ENCODE results near the gene CALM1.

Gene CALM1

GRCh38 chr14:90397425-90398314 lies 841 bp downstream of the CALM1 start:
- DNase-seq (ENCODE audit: low read depth) = no peak
- TF ChIP-seq, protein P1, sequence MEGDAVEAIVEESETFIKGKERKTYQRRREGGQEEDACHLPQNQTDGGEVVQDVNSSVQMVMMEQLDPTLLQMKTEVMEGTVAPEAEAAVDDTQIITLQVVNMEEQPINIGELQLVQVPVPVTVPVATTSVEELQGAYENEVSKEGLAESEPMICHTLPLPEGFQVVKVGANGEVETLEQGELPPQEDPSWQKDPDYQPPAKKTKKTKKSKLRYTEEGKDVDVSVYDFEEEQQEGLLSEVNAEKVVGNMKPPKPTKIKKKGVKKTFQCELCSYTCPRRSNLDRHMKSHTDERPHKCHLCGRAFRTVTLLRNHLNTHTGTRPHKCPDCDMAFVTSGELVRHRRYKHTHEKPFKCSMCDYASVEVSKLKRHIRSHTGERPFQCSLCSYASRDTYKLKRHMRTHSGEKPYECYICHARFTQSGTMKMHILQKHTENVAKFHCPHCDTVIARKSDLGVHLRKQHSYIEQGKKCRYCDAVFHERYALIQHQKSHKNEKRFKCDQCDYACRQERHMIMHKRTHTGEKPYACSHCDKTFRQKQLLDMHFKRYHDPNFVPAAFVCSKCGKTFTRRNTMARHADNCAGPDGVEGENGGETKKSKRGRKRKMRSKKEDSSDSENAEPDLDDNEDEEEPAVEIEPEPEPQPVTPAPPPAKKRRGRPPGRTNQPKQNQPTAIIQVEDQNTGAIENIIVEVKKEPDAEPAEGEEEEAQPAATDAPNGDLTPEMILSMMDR (IDR thresholded peaks at IDR 0.05; ENCODE audit: low read depth, low read length, missing control alignments) = no peak
- peak overlapping the region; percentile 97 for H3K4me3 ChIP-seq (ENCODE audit: low read depth, low read length)

DNA sequence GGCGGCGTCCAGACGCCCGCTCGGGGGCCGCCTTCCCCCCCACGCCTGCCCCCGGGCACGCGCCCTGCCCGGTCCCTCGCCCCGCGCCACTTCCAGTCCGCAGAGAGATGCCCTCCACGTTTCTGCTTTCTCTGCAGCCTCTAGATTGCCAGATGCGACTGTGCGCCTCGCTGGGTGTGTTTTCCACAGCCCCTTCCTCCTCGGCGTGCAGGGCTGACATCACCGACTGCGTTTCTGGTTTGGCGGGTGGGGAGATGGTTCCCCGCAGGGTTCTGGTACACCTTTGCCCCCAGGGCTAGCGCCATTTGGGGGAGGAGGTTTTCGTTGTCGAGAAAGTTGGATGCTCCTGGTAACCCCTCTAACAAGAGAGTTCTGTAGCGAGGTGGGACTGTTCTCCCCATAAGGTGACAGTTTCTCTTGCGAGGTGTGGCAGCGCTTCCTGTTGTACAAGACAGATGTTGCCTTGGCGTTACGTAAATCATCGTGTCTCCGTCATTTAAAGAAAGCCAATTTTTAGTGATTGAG lies 1.5 kb downstream of the CALM1 start:
- no peak for DNase-seq (ENCODE audit: low read depth)
- peak overlapping the region; percentile 97 for H3K4me3 ChIP-seq (ENCODE audit: low read depth, low read length)
- TF ChIP-seq, protein P1 (IDR thresholded peaks at IDR 0.05; ENCODE audit: low read depth, low read length, missing control alignments) = no peak

DNA sequence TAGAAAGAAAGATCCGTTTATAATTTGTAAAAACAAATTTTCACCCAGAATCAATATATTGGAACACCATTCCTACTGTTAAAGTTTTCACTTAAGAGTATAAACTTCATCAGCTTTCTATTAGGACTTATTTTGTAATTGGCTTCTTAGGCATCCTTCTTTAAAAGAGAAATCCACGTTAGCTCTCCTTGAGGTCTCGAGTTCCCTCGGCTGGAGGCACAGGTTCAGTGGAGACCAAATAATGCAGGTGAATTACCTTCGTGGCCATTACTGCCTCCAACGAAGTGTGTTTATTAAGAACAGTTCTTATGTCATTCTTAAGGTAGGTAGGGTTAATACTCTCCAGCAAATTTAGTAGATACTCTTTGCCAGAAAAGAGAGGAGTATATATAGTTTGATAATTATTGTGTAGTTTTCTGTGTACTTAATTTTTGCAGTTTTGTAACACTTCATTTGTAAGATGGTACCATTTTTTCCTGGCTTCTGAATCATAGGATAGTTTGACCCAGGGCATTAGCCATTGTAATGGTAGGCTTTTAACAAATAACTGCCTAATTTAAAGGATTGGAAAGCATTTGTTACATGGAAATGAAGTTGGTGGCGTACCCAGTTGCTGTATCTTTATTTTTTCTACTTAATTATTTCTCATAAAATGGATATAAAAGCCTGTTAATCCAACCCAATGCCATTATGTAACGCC lies 2.2 kb downstream of the CALM1 start:
- TF ChIP-seq, protein P1 (IDR thresholded peaks at IDR 0.05; ENCODE audit: low read depth, low read length, missing control alignments) = no peak
- no peak for DNase-seq (ENCODE audit: low read depth)
- peak overlapping the region; percentile 97 for H3K4me3 ChIP-seq (ENCODE audit: low read depth, low read length)

DNA sequence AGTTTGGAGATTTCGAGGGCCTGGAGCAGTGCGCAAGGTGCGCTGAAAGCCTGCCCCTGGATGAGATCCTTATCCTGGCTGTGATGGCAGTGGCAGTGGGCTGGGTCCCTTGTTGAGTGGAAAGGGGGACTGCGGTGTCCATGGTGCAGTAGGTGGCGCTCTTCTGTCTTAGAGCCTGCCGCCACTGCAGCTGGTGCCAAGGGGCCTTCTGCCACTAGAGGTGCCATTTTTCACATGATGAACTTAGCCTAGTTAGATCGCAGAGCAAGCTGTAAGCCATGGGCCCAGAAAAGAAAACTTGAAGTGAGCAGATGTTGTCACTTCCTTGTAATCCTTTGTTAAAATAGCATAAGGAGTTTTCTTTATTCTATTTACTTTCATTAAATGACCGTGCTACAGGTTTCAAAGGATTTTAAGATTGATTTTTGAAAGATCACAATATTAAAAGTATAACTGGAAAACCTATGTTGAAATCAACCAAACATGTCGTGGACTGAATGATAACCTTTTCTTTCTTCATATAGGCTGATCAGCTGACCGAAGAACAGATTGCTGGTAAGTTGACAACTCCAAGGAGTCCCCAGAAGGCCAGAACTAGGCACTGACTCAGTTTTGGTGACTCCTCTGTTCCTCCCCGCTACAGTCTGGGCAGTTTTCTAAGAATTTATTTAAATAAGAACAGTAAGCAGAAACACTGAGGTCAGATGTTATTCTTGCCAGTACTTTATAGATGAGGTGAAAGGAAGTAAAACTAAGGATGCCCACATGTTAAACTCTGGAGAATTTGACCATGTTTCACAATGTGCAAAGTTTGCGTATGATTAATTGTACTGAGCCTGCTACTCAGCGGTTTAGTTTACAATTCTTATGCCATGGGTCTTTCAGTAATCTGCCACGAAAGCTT lies 3.0 kb downstream of the CALM1 start:
- peak overlapping the region; percentile 97 for H3K4me3 ChIP-seq (ENCODE audit: low read depth, low read length)
- DNase-seq (ENCODE audit: low read depth) = peak; percentile 80
- TF ChIP-seq, protein P1 (IDR thresholded peaks at IDR 0.05; ENCODE audit: low read depth, low read length, missing control alignments) = peak; percentile 100

- TF ChIP-seq, protein P1 (IDR thresholded peaks at IDR 0.05; ENCODE audit: low read depth, low read length, missing control alignments) = no peak
- DNase-seq (ENCODE audit: low read depth) = no peak
- no peak overlapping the region for H3K4me3 ChIP-seq (ENCODE audit: low read depth, low read length)
Observed at GRCh38 chr14:90400904-90401561, 4.2 kb downstream of the CALM1 start.

DNA sequence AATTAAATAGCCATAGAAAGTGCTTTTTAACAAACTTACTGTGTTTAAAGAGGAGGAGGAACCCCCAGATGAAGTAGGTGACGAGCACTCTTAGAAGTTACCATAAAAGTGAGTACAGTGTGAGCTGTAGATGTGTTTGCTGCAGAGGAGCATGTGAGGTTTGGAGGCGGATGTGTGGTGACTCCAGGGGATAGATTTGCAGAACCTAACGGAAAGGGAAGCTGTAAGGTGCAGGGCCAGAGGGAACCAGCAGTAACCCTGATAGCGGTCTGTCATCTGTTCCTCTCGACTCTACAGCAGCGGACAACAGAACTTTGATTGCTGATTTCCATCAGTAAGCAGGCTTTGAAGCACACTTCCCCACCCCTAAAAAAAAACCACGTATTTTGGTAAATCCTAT lies 5.2 kb downstream of the CALM1 start:
- TF ChIP-seq, protein P1 (IDR thresholded peaks at IDR 0.05; ENCODE audit: low read depth, low read length, missing control alignments) = no peak
- no peak overlapping the region for H3K4me3 ChIP-seq (ENCODE audit: low read depth, low read length)
- no peak for DNase-seq (ENCODE audit: low read depth)

Data from GM12864 (cell line).